HG03439 (cell line): Measurements from ENCODE around the gene TES.
"Not testable (repeated sequence)": the region's sequence is repeated elsewhere in the genome, so short reads cannot be mapped to it uniquely, and the experiment has no call there.

Experiments
- ATAC-seq: cut with Tn5 transposase; IDR thresholded peaks from one replicate; pipeline ENCODE4 v1.9.1; 2021; ENCODE audit warnings: mild to moderate bottlenecking, moderate library complexity; ENCODE audit not compliant: unreplicated experiment

TES gene

GRCh38 chr7:116279217-116279616 is 68.9 kb downstream of the TES start:
- no peak for ATAC-seq

GRCh38 chr7:116280803-116281202 is 70.5 kb downstream of the TES start:
- ATAC-seq, result no peak

- ATAC-seq, result no peak
These were observed 73.4 kb downstream of the TES start for GRCh38 chr7:116283595-116284204.

GRCh38 chr7:116284390-116284789 is 74.1 kb downstream of the TES start:
- no peak for ATAC-seq

GRCh38 chr7:116285252-116285651 is 74.9 kb downstream of the TES start:
- no peak for ATAC-seq

- no peak for ATAC-seq
These were observed 80.4 kb downstream of the TES start for GRCh38 chr7:116290740-116291139.

GRCh38 chr7:116291937-116292336 is 81.6 kb downstream of the TES start:
- no peak for ATAC-seq

- ATAC-seq, result no peak
These were observed 82.0 kb downstream of the TES start for GRCh38 chr7:116292381-116292780.

- ATAC-seq, result no peak
These were observed 82.8 kb downstream of the TES start for GRCh38 chr7:116293139-116293538.

- no peak for ATAC-seq
These were observed 83.3 kb downstream of the TES start for GRCh38 chr7:116293633-116294032.

- ATAC-seq, result not testable (repeated sequence)
These were observed 85.6 kb downstream of the TES start for GRCh38 chr7:116295903-116296302.

- ATAC-seq, result no peak
These were observed 87.7 kb downstream of the TES start for GRCh38 chr7:116298055-116298454.

GRCh38 chr7:116298576-116298975 is 88.2 kb downstream of the TES start:
- ATAC-seq, result no peak

- ATAC-seq, result no peak
These were observed 95.4 kb downstream of the TES start for GRCh38 chr7:116305485-116306408.

GRCh38 chr7:116306409-116307048 is 96.2 kb downstream of the TES start:
- no peak for ATAC-seq

- no peak for ATAC-seq
These were observed 96.9 kb downstream of the TES start for GRCh38 chr7:116307253-116307652.
